GM21367 (cell line): ENCODE measurements around the gene ABHD12B.
"Not testable (repeated sequence)": the region's sequence is repeated elsewhere in the genome, so short reads cannot be mapped to it uniquely, and the experiment has no call there.

Source experiments
- ATAC-seq: cut with Tn5 transposase; IDR thresholded peaks from one replicate; pipeline ENCODE4 v1.9.1; 2021; ENCODE audit not compliant: unreplicated experiment

ABHD12B gene

GRCh38 chr14:50883827-50884197, 12.0 kb downstream of the ABHD12B start:
- ATAC-seq: no peak

GRCh38 chr14:50887476-50887875, 15.6 kb downstream of the ABHD12B start:
- no peak for ATAC-seq

GRCh38 chr14:50892255-50892654, 20.4 kb downstream of the ABHD12B start:
- no peak for ATAC-seq

- not testable (repeated sequence) for ATAC-seq
Observed at GRCh38 chr14:50896421-50896820, 24.6 kb downstream of the ABHD12B start.

GRCh38 chr14:50897005-50897404, 25.2 kb downstream of the ABHD12B start:
- ATAC-seq: not testable (repeated sequence)

- no peak for ATAC-seq
Observed at GRCh38 chr14:50897658-50898175, 25.9 kb downstream of the ABHD12B start.

GRCh38 chr14:50901361-50901760, 29.5 kb downstream of the ABHD12B start:
- ATAC-seq: no peak

GRCh38 chr14:50904719-50905118, 32.9 kb downstream of the ABHD12B start:
- ATAC-seq: no peak

GRCh38 chr14:50906326-50907065, 34.6 kb downstream of the ABHD12B start:
- no peak for ATAC-seq

GRCh38 chr14:50910495-50911420, 38.9 kb downstream of the ABHD12B start:
- ATAC-seq: no peak

- ATAC-seq: no peak
Observed at GRCh38 chr14:50917449-50917848, 45.6 kb downstream of the ABHD12B start.

- ATAC-seq: not testable (repeated sequence)
Observed at GRCh38 chr14:50919524-50919923, 47.7 kb downstream of the ABHD12B start.

- ATAC-seq: no peak
Observed at GRCh38 chr14:50920482-50921230, 48.8 kb downstream of the ABHD12B start.

- no peak for ATAC-seq
Observed at GRCh38 chr14:50922803-50923202, 51.0 kb downstream of the ABHD12B start.

GRCh38 chr14:50924236-50924635, 52.4 kb downstream of the ABHD12B start:
- ATAC-seq: no peak

GRCh38 chr14:50924843-50925242, 53.0 kb downstream of the ABHD12B start:
- ATAC-seq: no peak

GRCh38 chr14:50926851-50927386, 55.1 kb downstream of the ABHD12B start:
- no peak for ATAC-seq

GRCh38 chr14:50928002-50928635, 56.3 kb downstream of the ABHD12B start:
- no peak for ATAC-seq

- no peak for ATAC-seq
Observed at GRCh38 chr14:50929506-50929905, 57.7 kb downstream of the ABHD12B start.

GRCh38 chr14:50931559-50931958, 59.7 kb downstream of the ABHD12B start:
- no peak for ATAC-seq
